Endothelial cell (in vitro differentiated cells): ENCODE results near the gene HTR2B. TPM values are rescaled to one million over a fixed set of nuclear protein-coding genes. Genes with fewer than 3 reads are reported as not detected.

Experiments used
- DNase-seq: peaks from one replicate; pipeline ENCODE4 v3.0.0; 2021; ENCODE audit warnings: low spot score
- H3K27ac Mint-ChIP-seq: one replicate; pipeline ENCODE4 v1.8.0; 2021; ENCODE audit warnings: mixed read lengths, inconsistent platforms; ENCODE audit not compliant: unreplicated experiment
- H3K27me3 Mint-ChIP-seq: one replicate; pipeline ENCODE4 v1.8.0; 2021; ENCODE audit warnings: mild to moderate bottlenecking, moderate library complexity, mixed read lengths, inconsistent platforms; ENCODE audit not compliant: unreplicated experiment
- H3K36me3 Mint-ChIP-seq: one replicate; pipeline ENCODE4 v1.8.0; 2021; ENCODE audit warnings: mild to moderate bottlenecking, low read depth, mixed read lengths, inconsistent platforms; ENCODE audit not compliant: unreplicated experiment
- H3K4me1 Mint-ChIP-seq: one replicate; pipeline ENCODE4 v1.8.0; 2021; ENCODE audit warnings: mild to moderate bottlenecking, mixed read lengths, inconsistent platforms; ENCODE audit not compliant: unreplicated experiment
- H3K4me3 Mint-ChIP-seq: one replicate; pipeline ENCODE4 v1.8.0; 2021; ENCODE audit warnings: mild to moderate bottlenecking, mixed read lengths, inconsistent platforms; ENCODE audit not compliant: unreplicated experiment
- H3K9me3 Mint-ChIP-seq: one replicate; pipeline ENCODE4 v1.8.0; 2021; ENCODE audit warnings: mixed read lengths, inconsistent platforms; ENCODE audit not compliant: unreplicated experiment
- total RNA-seq: library from RNA; stranded (reverse); fragmentation: NEBNext Ultra II Directional; extraction: Animal tissue kit (Norgen Biotek cat#: 25700); gene quantifications from one replicate; pipeline ENCODE4 v1.2.1, GENCODE V29; 2021; ENCODE audit not compliant: unreplicated experiment
- TF ChIP-seq, protein P1 (sequence below): fragments of 200-600 bp; sonication (generic); IDR thresholded peaks from one replicate; pipeline ENCODE4 v1.5.0; 2021; ENCODE audit warnings: antibody characterized with exemption; ENCODE audit not compliant: unreplicated experiment

The HTR2B gene
- total RNA-seq, 1 donor from 2014 or later = 0.80 TPM

GRCh38 chr2:231123362-231123898, 1.4 kb downstream of the HTR2B start:
- H3K36me3 Mint-ChIP-seq = no peaks in the 10 kb centered on the region
- peak overlapping the region; percentile 93 for H3K27ac Mint-ChIP-seq
- DNase-seq = peak; percentile 7
- H3K4me1 Mint-ChIP-seq = peaks cover 33% of the 10 kb centered on the region
- H3K9me3 Mint-ChIP-seq = no peaks in the 10 kb centered on the region
- TF ChIP-seq, protein P1, sequence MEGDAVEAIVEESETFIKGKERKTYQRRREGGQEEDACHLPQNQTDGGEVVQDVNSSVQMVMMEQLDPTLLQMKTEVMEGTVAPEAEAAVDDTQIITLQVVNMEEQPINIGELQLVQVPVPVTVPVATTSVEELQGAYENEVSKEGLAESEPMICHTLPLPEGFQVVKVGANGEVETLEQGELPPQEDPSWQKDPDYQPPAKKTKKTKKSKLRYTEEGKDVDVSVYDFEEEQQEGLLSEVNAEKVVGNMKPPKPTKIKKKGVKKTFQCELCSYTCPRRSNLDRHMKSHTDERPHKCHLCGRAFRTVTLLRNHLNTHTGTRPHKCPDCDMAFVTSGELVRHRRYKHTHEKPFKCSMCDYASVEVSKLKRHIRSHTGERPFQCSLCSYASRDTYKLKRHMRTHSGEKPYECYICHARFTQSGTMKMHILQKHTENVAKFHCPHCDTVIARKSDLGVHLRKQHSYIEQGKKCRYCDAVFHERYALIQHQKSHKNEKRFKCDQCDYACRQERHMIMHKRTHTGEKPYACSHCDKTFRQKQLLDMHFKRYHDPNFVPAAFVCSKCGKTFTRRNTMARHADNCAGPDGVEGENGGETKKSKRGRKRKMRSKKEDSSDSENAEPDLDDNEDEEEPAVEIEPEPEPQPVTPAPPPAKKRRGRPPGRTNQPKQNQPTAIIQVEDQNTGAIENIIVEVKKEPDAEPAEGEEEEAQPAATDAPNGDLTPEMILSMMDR = no peak
- H3K27me3 Mint-ChIP-seq = no peaks in the 10 kb centered on the region
- H3K4me3 Mint-ChIP-seq = peak overlapping the region; percentile 40

DNA sequence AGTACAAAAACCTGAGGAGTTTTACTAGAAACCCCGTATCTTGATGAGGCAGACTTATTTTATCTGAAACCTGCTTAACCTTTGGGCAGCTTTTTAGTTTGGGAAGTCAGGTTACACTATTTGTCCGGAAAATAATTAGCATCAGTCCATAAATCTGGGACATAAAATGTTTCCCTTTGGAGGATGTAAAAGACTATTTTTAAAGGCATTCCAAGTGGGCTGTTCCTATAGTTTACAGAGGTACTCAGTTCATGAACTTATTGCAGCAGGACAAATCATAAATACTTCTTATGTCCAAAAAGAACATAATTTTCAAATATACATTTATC, 6.3 kb downstream of the HTR2B start:
- Mint-ChIP-seq H3K4me1 (peaks cover 21% of the 10 kb centered on the region), H3K36me3 (no peaks in the 10 kb centered on the region), H3K4me3 (no peak overlapping the region), H3K9me3 (no peaks in the 10 kb centered on the region), H3K27me3 (no peaks in the 10 kb centered on the region), H3K27ac (no peak overlapping the region)
- TF ChIP-seq, protein P1 = no peak
- no peak for DNase-seq

GRCh38 chr2:231117922-231118613, 6.8 kb downstream of the HTR2B start:
- H3K27me3 Mint-ChIP-seq = no peaks in the 10 kb centered on the region
- H3K36me3 Mint-ChIP-seq = no peaks in the 10 kb centered on the region
- H3K4me1 Mint-ChIP-seq = peaks cover 16% of the 10 kb centered on the region
- no peak for DNase-seq
- TF ChIP-seq, protein P1 = no peak
- H3K27ac Mint-ChIP-seq = no peak overlapping the region
- H3K4me3 Mint-ChIP-seq = no peak overlapping the region
- no peaks in the 10 kb centered on the region for H3K9me3 Mint-ChIP-seq

- TF ChIP-seq, protein P1 = no peak
- no peak overlapping the region for H3K4me3 Mint-ChIP-seq
- H3K27me3 Mint-ChIP-seq = no peaks in the 10 kb centered on the region
- peaks cover 16% of the 10 kb centered on the region for H3K4me1 Mint-ChIP-seq
- DNase-seq = no peak
- no peaks in the 10 kb centered on the region for H3K36me3 Mint-ChIP-seq
- H3K9me3 Mint-ChIP-seq = no peaks in the 10 kb centered on the region
- H3K27ac Mint-ChIP-seq = no peak overlapping the region
Observed at GRCh38 chr2:231117148-231117547, 7.7 kb downstream of the HTR2B start.

DNA sequence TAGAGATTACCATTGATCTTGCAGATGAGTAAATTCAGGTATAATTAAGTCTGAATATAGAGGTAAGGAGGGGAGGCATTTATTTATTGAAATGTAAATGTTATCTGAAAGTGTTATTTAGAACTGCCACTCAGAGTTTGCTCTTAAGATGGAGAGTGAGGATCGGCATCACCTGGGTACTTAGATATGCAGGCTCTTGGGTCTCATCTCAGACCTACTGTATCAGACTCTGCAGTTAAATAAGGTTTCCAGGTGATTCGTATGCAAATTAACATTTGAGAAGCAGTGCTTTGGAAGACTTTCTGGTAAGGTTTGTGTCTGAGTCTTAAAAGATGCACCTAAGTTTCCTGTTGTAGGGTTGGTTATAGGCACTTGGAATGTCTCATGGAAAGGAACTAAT, 9.2 kb downstream of the HTR2B start:
- H3K36me3 Mint-ChIP-seq = peaks cover 4% of the 10 kb centered on the region
- no peak overlapping the region for H3K4me3 Mint-ChIP-seq
- H3K27me3 Mint-ChIP-seq = no peaks in the 10 kb centered on the region
- H3K4me1 Mint-ChIP-seq = peaks cover 18% of the 10 kb centered on the region
- TF ChIP-seq, protein P1 = no peak
- no peaks in the 10 kb centered on the region for H3K9me3 Mint-ChIP-seq
- H3K27ac Mint-ChIP-seq = no peak overlapping the region
- DNase-seq = no peak
